Spleen (tissue), 7 donors: ENCODE data around the gene RALGAPA1.

Experiments
- POLR2A ChIP-seq, 3 donors: fragments of 450-650 bp; IDR thresholded peaks; one replicate each; pipeline ENCODE4 v1.5.1; 2017; ENCODE audit warnings: antibody characterized with exemption in 3 of 3, mild to moderate bottlenecking in 1 of 3
- TF ChIP-seq, protein P1 (sequence below), 11 experiments: fragments of 200-600 bp in 7 of 11; fragments of 450-650 bp in 4 of 11; sonication (generic) in 4 of 11; IDR thresholded peaks in 8 of 11; conservative IDR thresholded peaks in 3 of 11; 1 replicate in 7 of 11; 2 replicates in 4 of 11; pipeline versions ENCODE4 v1.4.0 to v1.8.0; 2016 to 2021; ENCODE audit warnings: antibody characterized with exemption in 11 of 11, inconsistent platforms in 4 of 11, mild to moderate bottlenecking in 1 of 11
- donor health status: DM: no; HTN: no; CAD: no; lungs with moderate emphysema.
- donor health status: DM: no; HTN: no; CAD: no.
- donor health status: DM: no; HTN: no; CAD: no.

DNA sequence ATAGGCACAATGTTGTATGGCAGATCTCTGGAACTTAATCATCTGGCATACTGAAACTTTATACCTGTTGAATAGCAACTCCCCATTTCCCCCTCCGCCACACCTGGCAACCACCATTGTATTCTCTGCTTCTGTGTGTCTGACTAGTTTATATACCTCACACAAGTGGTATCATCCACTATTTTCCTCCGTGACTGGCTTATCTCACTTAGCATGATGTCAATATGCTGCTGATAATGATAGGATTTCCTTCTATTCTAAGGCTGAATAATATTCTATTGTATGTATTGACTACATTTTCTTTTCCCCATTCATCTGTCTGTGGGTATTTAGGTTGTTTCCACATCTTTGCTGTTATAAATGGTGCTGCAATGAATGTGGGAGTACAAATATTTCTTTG lies 38.5 kb upstream of the RALGAPA1 start:
- TF ChIP-seq, protein P1, sequence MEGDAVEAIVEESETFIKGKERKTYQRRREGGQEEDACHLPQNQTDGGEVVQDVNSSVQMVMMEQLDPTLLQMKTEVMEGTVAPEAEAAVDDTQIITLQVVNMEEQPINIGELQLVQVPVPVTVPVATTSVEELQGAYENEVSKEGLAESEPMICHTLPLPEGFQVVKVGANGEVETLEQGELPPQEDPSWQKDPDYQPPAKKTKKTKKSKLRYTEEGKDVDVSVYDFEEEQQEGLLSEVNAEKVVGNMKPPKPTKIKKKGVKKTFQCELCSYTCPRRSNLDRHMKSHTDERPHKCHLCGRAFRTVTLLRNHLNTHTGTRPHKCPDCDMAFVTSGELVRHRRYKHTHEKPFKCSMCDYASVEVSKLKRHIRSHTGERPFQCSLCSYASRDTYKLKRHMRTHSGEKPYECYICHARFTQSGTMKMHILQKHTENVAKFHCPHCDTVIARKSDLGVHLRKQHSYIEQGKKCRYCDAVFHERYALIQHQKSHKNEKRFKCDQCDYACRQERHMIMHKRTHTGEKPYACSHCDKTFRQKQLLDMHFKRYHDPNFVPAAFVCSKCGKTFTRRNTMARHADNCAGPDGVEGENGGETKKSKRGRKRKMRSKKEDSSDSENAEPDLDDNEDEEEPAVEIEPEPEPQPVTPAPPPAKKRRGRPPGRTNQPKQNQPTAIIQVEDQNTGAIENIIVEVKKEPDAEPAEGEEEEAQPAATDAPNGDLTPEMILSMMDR (IDR thresholded peaks at IDR 0.05 in 8 of 11, conservative IDR thresholded peaks at IDR 0.05 in 3 of 11) = no peak
- no peak for TF ChIP-seq POLR2A (IDR thresholded peaks at IDR 0.05)
